HG03469 (cell line): ENCODE data around the gene GREB1L.

Experiments used
- ATAC-seq: cut with Tn5 transposase; IDR thresholded peaks from one replicate; pipeline ENCODE4 v1.9.1; 2021; ENCODE audit warnings: mild to moderate bottlenecking, moderate library complexity, moderate number of reproducible peaks; ENCODE audit not compliant: unreplicated experiment

The GREB1L gene

GRCh38 chr18:21443776-21444464 is 201.9 kb downstream of the GREB1L start:
- ATAC-seq, result no peak

DNA sequence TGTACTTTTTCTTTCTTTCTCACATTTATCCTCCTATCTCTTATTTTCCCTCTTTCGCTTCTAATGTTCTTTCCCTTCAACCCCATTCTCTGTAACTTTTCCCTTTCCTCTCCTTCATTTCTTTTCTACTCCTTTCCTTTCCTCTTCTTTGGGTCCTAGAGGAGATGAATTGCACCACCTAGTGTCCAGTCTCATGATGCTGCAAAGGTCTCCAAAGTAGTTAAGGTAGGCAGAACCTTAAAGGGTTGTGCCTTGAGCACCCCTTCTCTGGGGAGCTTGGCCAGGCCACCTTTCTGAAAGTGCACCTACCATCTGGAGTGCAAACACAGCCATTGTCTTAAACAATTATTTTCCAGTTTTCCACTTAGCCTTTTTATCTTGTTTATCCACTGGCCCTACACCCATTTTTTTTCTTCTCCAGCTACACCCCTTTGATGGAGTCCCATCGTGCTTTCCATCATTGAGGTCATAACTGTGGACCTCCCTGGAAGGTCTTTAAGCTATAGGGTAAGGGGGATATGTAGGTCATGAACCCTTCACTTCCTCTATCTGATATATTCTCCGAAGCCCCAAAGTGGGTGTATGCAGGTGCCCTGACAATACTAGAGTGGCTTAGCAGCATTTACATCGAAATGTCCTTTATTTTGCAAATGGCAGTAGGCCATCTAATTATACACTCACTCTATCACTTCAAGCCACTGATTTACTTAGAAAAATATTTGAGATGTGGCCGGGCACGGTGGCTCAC is 202.6 kb downstream of the GREB1L start:
- ATAC-seq, result no peak

DNA sequence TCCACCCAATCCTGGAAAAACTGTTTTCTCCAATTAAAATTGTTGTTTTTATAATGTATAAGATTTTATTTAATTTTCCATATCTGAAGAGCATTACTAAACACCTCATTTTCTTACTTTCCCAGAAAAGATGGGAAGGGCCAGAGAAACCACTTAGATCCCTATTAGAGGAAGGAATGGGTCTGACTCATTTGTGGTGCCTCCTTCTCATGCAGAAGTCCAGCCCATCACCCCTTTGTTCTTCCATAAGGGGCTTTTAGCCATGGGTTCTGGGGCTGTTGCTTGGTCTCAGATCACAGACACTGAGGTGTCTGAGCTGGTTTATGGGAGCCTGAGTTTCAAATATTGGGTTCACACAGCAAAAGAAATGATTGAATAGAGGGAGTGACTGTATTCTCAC is 206.3 kb downstream of the GREB1L start:
- no peak for ATAC-seq

GRCh38 chr18:21449367-21450290 is 207.6 kb downstream of the GREB1L start:
- no peak for ATAC-seq

DNA sequence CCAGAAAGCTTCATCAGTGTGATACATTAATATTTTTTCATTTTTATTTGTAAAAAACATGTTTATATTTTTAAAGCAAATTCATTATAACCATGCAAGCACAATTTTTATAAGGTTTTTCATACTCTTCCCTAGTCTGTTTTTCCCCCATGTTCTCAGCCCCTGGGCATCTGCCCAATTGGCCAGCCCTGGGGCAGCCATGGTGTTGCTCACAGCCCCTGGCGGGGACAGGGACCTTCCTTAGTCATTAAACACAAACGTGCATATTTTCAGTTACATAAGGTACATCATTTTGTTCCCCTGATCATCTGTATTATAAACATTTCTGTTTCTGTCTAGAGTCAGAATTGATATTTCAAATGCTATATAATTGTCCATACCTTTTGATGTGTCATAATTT is 208.5 kb downstream of the GREB1L start:
- ATAC-seq, result no peak

DNA sequence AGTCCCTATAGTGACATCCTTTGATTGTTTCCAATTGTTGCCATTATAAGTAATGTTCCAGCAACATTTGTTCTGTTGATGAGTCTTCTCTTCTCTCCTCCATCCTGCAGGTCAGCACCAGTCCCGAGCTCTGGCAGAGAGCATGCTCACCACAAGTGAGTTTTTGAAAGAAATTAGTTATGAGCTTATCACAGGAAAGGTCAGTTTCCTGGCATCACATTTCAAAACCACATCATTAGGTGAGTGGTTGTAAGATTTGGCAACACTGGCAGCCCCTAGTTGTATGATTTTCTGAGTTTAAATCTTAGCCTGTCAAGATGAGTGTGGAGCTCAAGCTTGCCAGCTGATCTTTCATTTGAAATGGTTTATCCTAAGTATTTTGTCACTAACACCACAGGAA is 208.9 kb downstream of the GREB1L start:
- no peak for ATAC-seq

- no peak for ATAC-seq
These were observed 209.8 kb downstream of the GREB1L start for GRCh38 chr18:21451851-21452250.

DNA sequence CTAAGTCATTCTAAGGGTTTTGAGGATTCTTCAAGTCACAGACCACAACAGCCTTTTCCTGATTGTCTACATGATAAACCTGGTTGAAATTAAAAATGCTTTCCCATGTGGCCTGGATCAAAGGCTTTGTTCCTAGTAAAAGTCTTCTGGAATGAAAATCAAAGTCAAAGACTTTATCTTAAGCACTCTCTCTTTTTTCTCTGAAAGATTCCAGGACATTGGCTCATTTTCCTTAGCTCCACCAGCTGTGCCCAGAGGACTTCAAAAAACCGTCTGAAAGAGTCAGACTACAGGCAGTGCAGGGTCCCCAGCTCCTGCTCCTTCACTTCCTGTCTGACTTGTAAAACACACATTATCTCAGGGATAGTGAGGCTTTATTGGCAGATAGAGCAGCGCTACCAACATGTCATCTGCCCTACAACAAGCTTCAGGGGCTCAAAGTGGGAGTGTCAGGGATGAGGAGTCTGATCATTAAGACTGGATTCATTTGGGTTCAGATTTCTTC is 210.3 kb downstream of the GREB1L start:
- ATAC-seq, result no peak

DNA sequence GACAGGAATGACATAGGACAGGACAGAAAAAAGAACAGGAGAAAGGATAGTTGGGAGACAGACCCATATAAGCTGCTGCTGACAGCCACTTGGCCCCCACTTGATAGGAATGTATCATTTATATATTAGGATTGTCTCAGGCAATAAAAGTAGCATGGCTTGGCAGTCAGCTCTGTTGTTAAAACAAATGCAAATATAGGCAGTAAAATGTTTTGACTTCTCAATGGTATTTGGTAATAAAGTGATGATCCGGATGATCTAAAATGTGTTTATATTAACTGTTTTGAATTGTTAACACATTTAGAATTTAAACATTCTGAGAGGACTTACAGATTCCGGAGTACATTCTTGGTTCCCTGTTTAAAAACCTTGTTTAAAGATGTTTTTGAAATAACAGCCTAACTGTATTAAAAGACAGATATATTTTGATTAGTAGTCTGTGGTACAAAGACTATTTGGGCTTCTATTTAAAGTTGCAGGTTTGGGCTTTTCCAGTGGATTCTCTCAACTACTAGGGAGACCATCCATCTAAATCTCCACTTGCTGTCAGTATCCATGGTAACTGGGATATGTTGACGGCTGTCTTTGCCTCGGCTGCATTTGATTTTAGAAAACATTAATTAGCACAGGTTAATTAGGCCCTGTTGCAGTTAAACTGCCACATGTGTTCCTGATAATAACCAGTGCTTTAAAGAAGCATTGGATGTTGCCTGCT is 210.9 kb downstream of the GREB1L start:
- no peak for ATAC-seq

DNA sequence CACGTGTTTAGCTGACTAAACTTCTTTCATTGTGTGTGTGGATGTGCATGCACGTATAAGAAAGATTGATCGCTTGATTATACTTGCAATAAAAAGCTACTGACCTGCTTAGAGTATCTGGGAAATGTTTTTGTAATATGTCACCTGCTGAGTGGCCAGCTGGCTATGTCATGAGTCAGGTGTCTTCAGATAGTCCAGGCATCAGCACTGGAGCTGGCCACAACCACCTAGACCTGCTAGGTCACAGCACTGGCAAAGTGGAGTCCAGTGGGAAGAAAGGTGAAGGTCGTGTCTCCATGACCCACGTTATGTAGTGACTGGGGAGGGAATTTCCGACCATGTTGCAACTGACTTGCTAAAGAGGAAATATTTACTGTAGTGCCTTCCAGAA is 211.5 kb downstream of the GREB1L start:
- no peak for ATAC-seq

DNA sequence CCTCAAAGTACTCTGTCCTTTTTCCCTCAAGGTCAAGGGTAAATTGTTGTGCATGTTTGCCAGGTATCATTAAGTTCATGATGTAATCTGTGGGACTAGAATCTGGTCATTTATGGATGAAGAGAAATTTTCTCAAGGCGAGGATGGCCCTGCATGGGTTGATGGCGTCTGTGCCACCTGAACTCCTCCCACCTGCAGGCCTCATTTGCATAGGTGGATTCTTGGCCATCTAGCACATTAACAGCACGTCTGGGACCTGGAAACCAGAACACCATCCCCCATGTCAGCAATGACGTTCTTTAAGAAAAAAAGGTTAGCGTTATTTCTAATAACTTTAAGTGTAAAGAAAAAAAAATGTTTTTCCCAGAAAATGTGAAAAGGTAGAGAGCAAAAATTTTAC is 212.7 kb downstream of the GREB1L start:
- ATAC-seq, result no peak

GRCh38 chr18:21456428-21457178 is 214.6 kb downstream of the GREB1L start:
- no peak for ATAC-seq

- no peak for ATAC-seq
These were observed 215.1 kb downstream of the GREB1L start for GRCh38 chr18:21457179-21457535.

DNA sequence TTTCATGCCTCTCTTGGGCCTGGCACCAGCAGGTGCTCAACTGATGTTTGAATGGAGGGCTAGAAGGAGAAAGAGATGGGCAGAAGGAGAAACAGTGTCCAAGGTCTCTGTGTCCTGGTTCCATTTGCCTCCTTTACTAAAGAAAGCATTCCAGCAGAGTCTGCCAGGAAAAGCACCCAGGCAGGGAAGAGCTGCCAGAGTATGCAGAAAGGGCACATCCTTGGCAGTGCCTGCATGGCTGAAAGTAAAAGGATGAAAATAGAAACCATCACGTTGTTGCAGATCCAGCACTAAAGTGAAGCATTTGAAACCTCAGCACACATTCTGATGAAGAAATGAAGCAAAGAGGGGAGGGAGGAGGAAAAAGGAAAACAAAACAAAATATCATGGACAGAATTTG is 216.3 kb downstream of the GREB1L start:
- ATAC-seq, result no peak

- ATAC-seq, result no peak
These were observed 216.8 kb downstream of the GREB1L start for GRCh38 chr18:21458788-21459187.

- no peak for ATAC-seq
These were observed 217.8 kb downstream of the GREB1L start for GRCh38 chr18:21459706-21460286.

DNA sequence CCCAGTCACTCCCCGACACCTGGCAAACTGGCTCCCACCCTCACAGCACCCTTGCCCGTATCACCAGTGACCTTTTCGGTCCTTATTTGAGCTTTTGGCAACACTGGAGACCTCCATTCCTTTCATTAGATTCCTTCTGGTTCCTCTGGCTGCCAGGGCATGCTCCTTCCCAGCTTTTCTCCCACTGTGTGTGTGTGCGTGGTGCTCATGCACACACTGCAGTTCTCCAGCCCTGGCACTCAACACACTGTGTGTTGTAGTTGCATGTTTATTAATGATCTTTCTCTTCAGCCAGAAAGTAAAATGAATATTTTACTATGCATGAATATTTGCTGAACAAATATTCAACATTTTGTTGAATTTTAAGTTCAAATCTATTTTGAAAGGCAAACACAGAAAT is 219.4 kb downstream of the GREB1L start:
- ATAC-seq, result no peak

DNA sequence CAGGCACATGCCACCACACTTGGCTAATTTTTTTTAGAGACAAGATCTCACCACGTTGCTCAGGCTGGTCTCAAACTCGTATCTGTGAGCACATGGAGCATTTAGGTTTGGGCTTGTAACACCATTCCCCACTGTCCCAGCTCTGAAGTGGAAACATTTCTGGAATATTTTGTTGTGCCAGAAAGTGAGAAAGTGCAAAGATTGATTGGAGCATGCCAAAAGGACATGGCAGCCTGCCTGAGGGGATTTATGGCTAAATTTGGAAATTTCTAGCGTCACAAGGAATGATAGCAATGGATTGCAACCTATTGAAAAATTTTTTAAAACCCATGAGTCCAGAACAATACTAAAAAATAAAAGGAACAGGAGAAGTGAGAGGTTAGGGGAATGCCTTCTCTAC is 221.7 kb downstream of the GREB1L start:
- ATAC-seq, result no peak

DNA sequence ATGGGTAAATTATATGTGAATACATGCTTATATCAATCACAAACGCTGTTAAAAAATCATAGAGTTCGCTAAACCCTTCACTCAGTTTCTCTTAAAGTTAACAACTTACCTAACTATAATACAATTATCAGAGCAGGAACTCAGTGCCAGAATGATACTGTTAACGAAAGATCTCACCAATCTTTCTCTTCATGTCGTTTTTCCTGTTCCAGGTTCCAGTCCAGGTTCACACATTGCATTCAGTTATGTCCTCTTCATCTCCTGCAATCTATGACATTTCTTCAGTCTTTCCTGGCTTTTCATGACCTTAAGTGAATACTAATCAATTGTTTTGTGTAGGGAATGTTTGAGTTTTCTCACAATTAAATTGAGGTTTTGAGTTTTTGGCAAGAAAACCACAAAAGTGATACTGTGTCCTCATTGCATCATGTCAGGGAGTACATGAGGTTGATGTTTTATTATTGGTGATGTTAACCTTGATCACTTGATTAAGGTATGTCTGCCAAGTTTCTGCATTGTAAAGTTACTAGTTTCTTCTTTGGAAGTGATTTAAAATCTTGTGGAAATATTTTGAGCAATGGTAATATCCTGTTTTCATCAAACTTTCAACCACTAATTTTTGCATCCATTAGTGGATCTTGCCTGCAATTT is 226.6 kb downstream of the GREB1L start:
- no peak for ATAC-seq
